Renal cortex interstitium (tissue), 11 donors: ENCODE results near the gene ABI3BP. TPM values are rescaled to one million over a fixed set of nuclear protein-coding genes. Genes with fewer than 3 reads are reported as not detected.
A peak's percentile ranks its signal among the peaks of the same experiment; 100 is the strongest.

ENCODE experiments used
- DNase-seq, 11 donors: peaks; one replicate each; pipeline ENCODE4 v3.0.0-alpha.2; 2013; ENCODE audit warnings: low read depth in 9 of 11, low spot score in 4 of 11; ENCODE audit errors: extremely low read depth in 1 of 11
- polyA plus RNA-seq, 3 donors: library from polyadenylated mRNA; unstranded; fragments of 120-200 nt; gene quantifications; one replicate each; pipeline ENCODE4 v1.2.1, GENCODE V29; 2013; ENCODE audit not compliant: insufficient read length in 3 of 3

The ABI3BP gene
- polyA plus RNA-seq, 3 donors, result 12.5 to 22.0 (median 16.3) TPM

GRCh38 chr3:100910986-100911385 lies 82.2 kb downstream of the ABI3BP start:
- DNase-seq, result no peak

- no peak for DNase-seq
These were observed 90.6 kb downstream of the ABI3BP start for GRCh38 chr3:100902572-100902971.

- DNase-seq, result no peak
These were observed 92.4 kb downstream of the ABI3BP start for GRCh38 chr3:100900671-100901335.

- no peak for DNase-seq
These were observed 93.7 kb downstream of the ABI3BP start for GRCh38 chr3:100899440-100900091.

GRCh38 chr3:100898681-100899080 lies 94.5 kb downstream of the ABI3BP start:
- no peak for DNase-seq

GRCh38 chr3:100896994-100897393 lies 96.2 kb downstream of the ABI3BP start:
- no peak for DNase-seq

- DNase-seq, result no peak
These were observed 99.6 kb downstream of the ABI3BP start for GRCh38 chr3:100893590-100893989.

GRCh38 chr3:100893108-100893507 lies 100.1 kb downstream of the ABI3BP start:
- no peak for DNase-seq

GRCh38 chr3:100891827-100892226 lies 101.4 kb downstream of the ABI3BP start:
- DNase-seq, result no peak

GRCh38 chr3:100891033-100891432 lies 102.2 kb downstream of the ABI3BP start:
- DNase-seq, result no peak

GRCh38 chr3:100888881-100889280 lies 104.3 kb downstream of the ABI3BP start:
- DNase-seq, result no peak

GRCh38 chr3:100882571-100882984 lies 110.6 kb downstream of the ABI3BP start:
- DNase-seq, result no peak

GRCh38 chr3:100880845-100881244 lies 112.4 kb downstream of the ABI3BP start:
- DNase-seq, result no peak

- DNase-seq, result no peak
These were observed 113.1 kb downstream of the ABI3BP start for GRCh38 chr3:100880072-100880471.

GRCh38 chr3:100879195-100879810 lies 113.9 kb downstream of the ABI3BP start:
- no peak for DNase-seq

- no peak for DNase-seq
These were observed 115.9 kb downstream of the ABI3BP start for GRCh38 chr3:100877286-100877685.

GRCh38 chr3:100875239-100875638 lies 118.0 kb downstream of the ABI3BP start:
- peak in 7 of 11 donors; percentile 11 to 31 (median 18) for DNase-seq

- DNase-seq, result no peak
These were observed 119.6 kb downstream of the ABI3BP start for GRCh38 chr3:100873611-100874010.

- no peak for DNase-seq
These were observed 121.9 kb downstream of the ABI3BP start for GRCh38 chr3:100871306-100871705.

- DNase-seq, result peak in 10 of 11 donors; percentile 16 to 60 (median 31)
These were observed 123.4 kb downstream of the ABI3BP start for GRCh38 chr3:100869787-100870186.
